ENCODE measurements around the gene NIPBL.
"Not testable (repeated sequence)": the region's sequence is repeated elsewhere in the genome, so short reads cannot be mapped to it uniquely, and the experiment has no call there.

The NIPBL gene

DNA sequence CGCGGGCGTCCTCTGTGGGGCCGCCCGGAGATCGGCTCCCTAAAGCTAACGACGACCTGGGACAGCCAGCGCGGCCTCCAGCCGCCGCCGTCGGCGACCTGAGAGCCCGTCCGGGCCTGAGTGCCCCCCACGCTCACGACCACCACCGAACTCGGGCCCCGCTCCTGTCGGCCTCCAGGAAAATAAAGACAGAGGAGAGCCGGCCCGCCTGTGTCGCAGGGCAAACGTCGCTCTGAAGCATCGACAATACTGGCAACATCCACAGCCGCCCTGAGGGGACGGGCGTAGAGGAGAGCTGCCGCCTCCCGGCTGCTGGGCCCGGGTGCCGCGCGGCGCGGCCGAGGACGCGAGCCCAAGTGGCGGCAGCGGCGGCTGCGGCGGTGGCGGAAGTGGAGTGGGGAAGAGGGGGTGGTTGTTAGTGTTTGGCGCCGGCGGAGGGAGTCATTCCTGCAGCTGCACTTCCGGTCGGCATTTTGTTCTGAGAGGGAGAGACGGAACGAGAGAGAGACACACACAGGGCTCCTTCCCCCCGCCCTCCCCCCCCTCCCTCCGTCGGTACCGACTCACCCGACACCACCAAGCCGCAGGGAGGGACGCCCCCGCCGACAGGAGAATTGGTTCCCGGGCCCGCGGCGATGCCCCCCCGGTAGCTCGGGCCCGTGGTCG, at the start of gene NIPBL:
Gene NIPBL (plus strand): TSS at position 471 of the 666 bp plus-strand sequence. CDS start 76,928 bp downstream, outside the sequence.
- peak; percentile 97 for DNase-seq

DNA sequence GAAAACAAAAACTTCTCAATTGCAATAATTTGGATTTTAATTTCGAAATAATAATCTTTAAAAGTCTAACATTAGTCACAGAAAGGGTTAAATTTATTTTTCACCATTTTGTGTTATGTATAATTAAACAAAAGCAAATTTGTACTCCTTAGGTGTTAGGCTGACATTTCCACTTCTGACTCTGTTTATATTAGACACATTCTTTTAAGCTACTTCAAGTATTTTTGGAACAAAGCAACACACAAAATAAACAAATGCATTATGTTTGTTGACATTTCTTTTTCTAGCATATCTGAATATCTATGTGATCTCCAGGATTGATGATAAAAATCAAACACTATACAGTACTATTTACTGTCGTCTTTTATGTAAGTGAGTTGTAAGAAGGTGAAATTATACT, 44.3 kb upstream of the NIPBL start:
- no peak for DNase-seq

- DNase-seq, result no peak
These were observed 39.7 kb upstream of the NIPBL start for GRCh38 chr5:36836831-36837230.

- DNase-seq, result no peak
These were observed 36.8 kb upstream of the NIPBL start for GRCh38 chr5:36839489-36840476.

- no peak for DNase-seq
These were observed 34.9 kb upstream of the NIPBL start for GRCh38 chr5:36841677-36842076.

DNA sequence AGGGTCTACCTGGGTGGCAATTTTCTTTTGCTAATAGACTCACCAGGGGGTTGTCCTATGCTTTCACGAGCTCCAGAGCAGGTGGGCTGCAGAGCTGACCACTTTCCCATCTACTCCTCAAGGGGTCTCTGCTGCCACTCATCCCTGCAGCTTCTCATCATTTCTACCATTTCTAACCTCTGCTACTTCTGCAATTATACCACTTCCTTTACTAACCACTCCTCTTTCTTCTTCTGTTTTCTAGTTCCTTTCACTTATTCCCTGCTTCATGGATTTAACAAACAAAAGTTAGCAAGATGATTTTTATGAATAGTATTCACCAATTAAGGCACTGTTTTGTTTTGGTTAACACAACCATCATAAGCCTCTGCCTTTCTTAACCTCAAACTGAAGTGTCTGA, 34.5 kb upstream of the NIPBL start:
- no peak for DNase-seq

DNA sequence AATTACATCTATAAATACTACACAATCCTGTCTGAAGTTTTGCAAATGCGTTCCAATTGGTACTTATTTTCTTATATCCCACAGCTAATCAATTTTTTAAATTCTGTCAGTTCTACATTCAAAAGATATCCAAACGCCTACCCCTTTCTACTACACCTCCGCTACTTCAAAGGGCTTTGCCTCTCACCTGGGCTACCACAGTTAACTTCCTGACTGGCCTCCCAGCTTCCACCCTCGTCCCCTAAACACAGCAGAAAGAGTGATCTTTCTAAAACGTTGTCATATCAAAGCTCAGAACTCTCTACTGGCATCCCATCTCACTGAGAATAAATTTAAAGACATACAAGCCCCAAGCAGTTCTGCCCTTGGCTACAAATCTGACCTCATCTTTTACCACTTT, 32.3 kb upstream of the NIPBL start:
- DNase-seq, result no peak

DNA sequence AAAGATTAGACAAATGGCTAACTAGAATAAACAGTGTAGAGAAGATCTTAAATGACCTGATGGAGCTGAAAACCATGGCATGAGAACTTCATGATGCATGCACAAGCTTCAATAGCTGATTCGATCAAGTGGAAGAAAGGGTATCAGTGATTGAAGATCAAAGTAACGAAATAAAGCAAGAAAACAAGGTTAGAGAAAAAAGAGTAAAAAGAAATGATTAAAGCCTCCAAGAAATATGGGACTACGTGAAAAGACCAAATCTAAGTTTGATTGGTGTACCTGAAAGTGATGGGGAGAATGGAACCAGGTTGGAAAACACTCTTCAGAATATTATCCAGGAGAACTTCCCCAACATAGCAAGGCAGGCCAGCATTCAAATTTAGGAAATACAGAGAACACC, 28.0 kb upstream of the NIPBL start:
- not testable (repeated sequence) for DNase-seq

DNA sequence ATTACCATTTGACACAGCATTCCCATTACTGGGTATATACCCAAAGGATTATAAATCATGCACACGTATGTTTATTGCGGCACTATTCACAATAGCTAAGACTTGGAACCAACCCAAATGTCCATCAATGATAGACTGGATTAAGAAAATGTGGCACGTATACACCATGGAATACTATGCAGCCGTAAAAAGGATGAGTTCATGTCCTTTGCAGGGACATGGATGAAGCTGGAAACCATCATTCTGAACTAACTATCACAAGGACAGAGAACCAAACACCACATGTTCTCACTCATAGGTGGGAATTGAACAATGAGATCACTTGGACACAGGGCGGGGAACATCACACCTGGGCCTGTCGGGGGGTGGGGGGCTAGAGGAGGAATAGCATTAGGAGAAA, 23.7 kb upstream of the NIPBL start:
- not testable (repeated sequence) for DNase-seq

GRCh38 chr5:36854402-36855140, 22.0 kb upstream of the NIPBL start:
- DNase-seq, result no peak

DNA sequence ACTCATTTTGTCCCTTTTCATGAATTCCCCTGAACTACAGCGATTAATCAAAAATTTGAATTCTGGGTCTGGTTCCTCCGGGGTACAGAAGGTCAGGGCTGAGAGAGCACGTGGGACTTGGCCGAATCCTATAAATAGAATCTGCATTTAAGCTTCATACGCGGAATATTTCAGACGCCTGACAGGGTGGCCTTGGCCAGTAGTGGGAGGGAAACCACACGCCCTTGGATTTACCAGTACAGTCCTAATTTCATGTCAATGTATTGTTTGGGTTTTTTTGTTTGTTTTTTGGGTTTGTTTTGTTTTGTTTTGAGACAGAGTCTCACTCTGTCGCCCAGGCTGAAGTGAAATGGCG, 21.5 kb upstream of the NIPBL start:
- DNase-seq, result no peak

DNA sequence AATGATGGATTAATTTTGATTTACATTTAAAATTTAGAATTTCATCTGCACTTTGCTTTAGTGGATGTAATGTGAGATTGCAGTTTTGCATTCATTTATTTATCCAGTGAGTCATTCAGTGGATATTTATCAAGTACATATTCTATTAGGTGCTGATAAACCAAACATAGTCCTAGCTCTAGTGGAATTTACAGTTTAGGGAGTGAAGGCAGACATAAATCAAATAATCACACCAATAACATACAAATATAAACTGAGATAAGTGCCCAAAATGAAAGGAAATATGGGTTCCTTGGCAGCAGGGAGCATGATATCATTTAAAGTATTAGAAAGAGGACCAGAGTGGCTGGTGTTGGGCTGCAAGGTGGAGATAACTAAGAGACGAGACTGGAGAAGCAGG, 14.7 kb upstream of the NIPBL start:
- DNase-seq, result no peak

GRCh38 chr5:36870399-36871040, 6.0 kb upstream of the NIPBL start:
- peak; percentile 73 for DNase-seq

DNA sequence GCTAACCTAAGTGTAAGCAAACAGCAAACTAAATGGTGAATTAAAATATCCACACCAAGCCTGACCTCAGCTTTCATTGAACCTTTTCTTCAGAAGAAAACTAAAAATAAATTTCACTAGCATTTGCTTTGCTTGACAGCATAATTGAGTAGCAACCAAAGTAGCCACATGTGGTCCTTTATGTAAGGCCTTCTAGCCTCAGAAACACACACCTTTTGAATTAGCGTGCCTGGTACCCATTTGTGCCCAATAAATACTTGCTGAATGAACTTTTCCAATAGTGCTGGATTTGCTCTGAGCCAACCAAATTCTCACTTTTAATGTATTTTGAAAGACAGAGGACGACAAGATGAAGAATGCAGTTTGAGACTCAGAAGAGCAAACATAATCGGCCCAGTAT, 2.1 kb upstream of the NIPBL start:
- no peak for DNase-seq

DNA sequence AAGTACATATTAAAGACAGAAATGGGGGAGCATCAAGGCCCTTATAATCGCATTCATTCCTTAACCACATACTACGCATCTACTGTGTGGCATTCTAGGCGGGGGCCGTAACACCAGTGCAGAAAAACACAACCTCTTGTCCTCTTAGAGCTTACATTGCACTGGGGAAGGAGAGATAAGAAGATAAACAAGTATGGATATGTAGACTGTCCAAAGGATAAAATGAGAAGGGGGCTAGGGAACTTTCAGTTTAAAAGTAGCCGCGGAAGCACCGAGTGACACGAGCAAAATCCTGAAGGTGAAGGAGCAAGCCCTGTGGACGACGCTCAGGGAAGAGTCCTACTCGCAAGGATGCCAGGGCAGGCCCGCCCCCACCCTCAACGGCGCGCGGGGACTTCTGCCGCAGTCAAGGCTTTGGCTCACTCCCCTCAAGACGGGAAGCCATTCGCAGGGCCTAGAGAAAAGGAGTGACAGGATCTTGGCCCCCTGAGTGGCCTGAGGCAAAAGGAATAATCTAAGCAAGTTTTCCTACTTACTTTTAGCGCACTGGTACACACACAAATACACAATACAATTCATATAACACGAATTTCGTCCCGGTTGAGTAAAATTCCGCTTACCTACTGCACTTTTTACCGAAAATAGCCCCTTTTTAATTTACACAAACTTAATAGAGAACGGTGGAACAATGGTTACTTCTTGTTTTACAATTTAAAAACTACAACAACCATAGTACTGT, 1.3 kb upstream of the NIPBL start:
- DNase-seq, result no peak

GRCh38 chr5:36875790-36876298, 725 bp upstream of the NIPBL start:
- no peak for DNase-seq

- no peak for DNase-seq
These were observed 547 bp downstream of the NIPBL start for GRCh38 chr5:36876965-36877666.

- no peak for DNase-seq
These were observed 1.3 kb downstream of the NIPBL start for GRCh38 chr5:36877667-36878391.

GRCh38 chr5:36878392-36879082, 2.0 kb downstream of the NIPBL start:
- DNase-seq, result no peak
